ENCODE measurements around the gene PLEKHA1.

PLEKHA1 gene

GRCh38 chr10:122347170-122347841 lies 27.2 kb upstream of the PLEKHA1 start:
- no peak for DNase-seq

GRCh38 chr10:122348512-122348911 lies 26.0 kb upstream of the PLEKHA1 start:
- peak; percentile 69 for DNase-seq

GRCh38 chr10:122348935-122349361 lies 25.6 kb upstream of the PLEKHA1 start:
- DNase-seq = peak; percentile 60

- DNase-seq = no peak
Observed at GRCh38 chr10:122349758-122350369, 24.6 kb upstream of the PLEKHA1 start.

GRCh38 chr10:122350893-122351292 lies 23.6 kb upstream of the PLEKHA1 start:
- no peak for DNase-seq

- no peak for DNase-seq
Observed at GRCh38 chr10:122352817-122353525, 21.5 kb upstream of the PLEKHA1 start.

- DNase-seq = no peak
Observed at GRCh38 chr10:122354383-122354782, 20.1 kb upstream of the PLEKHA1 start.

- no peak for DNase-seq
Observed at GRCh38 chr10:122357685-122358084, 16.8 kb upstream of the PLEKHA1 start.

- DNase-seq = no peak
Observed at GRCh38 chr10:122359621-122360020, 14.9 kb upstream of the PLEKHA1 start.

GRCh38 chr10:122361046-122361445 lies 13.5 kb upstream of the PLEKHA1 start:
- DNase-seq = no peak

- DNase-seq = no peak
Observed at GRCh38 chr10:122362031-122362592, 12.4 kb upstream of the PLEKHA1 start.

GRCh38 chr10:122362621-122363020 lies 11.9 kb upstream of the PLEKHA1 start:
- no peak for DNase-seq

GRCh38 chr10:122363311-122363710 lies 11.2 kb upstream of the PLEKHA1 start:
- DNase-seq = no peak

- DNase-seq = no peak
Observed at GRCh38 chr10:122363722-122364463, 10.6 kb upstream of the PLEKHA1 start.

- DNase-seq = peak; percentile 36
Observed at GRCh38 chr10:122368502-122369254, 5.8 kb upstream of the PLEKHA1 start.

GRCh38 chr10:122373108-122373507 lies 1.4 kb upstream of the PLEKHA1 start:
- DNase-seq = no peak

GRCh38 chr10:122373721-122374120 lies 787 bp upstream of the PLEKHA1 start:
- no peak for DNase-seq

GRCh38 chr10:122374859-122375678 lies 561 bp downstream of the PLEKHA1 start:
- peak; percentile 36 for DNase-seq

- no peak for DNase-seq
Observed at GRCh38 chr10:122375679-122376160, 1.2 kb downstream of the PLEKHA1 start.

- no peak for DNase-seq
Observed at GRCh38 chr10:122376364-122376961, 2.0 kb downstream of the PLEKHA1 start.

- DNase-seq = no peak
Observed at GRCh38 chr10:122379041-122379440, 4.5 kb downstream of the PLEKHA1 start.
